ENCODE measurements around the gene GALNT3.

GALNT3 gene

GRCh38 chr2:165746501-165746900 lies 47.5 kb downstream of the GALNT3 start:
- DNase-seq (ENCODE audit: low read depth in 1 of 2, low spot score in 1 of 2) = no peak

- no peak for DNase-seq (ENCODE audit: low read depth in 1 of 2, low spot score in 1 of 2)
Measured at GRCh38 chr2:165745916-165746315, 48.1 kb downstream of the GALNT3 start.

- DNase-seq (ENCODE audit: low read depth in 1 of 2, low spot score in 1 of 2) = no peak
Measured at GRCh38 chr2:165743442-165743841, 50.6 kb downstream of the GALNT3 start.

- no peak for DNase-seq (ENCODE audit: low read depth in 1 of 2, low spot score in 1 of 2)
Measured at GRCh38 chr2:165725421-165725820, 68.6 kb downstream of the GALNT3 start.

- no peak for DNase-seq (ENCODE audit: low read depth in 1 of 2, low spot score in 1 of 2)
Measured at GRCh38 chr2:165720511-165720910, 73.5 kb downstream of the GALNT3 start.

- DNase-seq (ENCODE audit: low read depth in 1 of 2, low spot score in 1 of 2) = no peak
Measured at GRCh38 chr2:165718610-165719210, 75.3 kb downstream of the GALNT3 start.

GRCh38 chr2:165716091-165716490 lies 78.0 kb downstream of the GALNT3 start:
- DNase-seq (ENCODE audit: low read depth in 1 of 2, low spot score in 1 of 2) = no peak

- no peak for DNase-seq (ENCODE audit: low read depth in 1 of 2, low spot score in 1 of 2)
Measured at GRCh38 chr2:165706960-165707487, 87.0 kb downstream of the GALNT3 start.

GRCh38 chr2:165701147-165701546 lies 92.9 kb downstream of the GALNT3 start:
- no peak for DNase-seq (ENCODE audit: low read depth in 1 of 2, low spot score in 1 of 2)

- DNase-seq (ENCODE audit: low read depth in 1 of 2, low spot score in 1 of 2) = no peak
Measured at GRCh38 chr2:165700531-165700930, 93.5 kb downstream of the GALNT3 start.

- DNase-seq (ENCODE audit: low read depth in 1 of 2, low spot score in 1 of 2) = no peak
Measured at GRCh38 chr2:165699946-165700345, 94.1 kb downstream of the GALNT3 start.

GRCh38 chr2:165698444-165698884 lies 95.6 kb downstream of the GALNT3 start:
- no peak for DNase-seq (ENCODE audit: low read depth in 1 of 2, low spot score in 1 of 2)

- DNase-seq (ENCODE audit: low read depth in 1 of 2, low spot score in 1 of 2) = no peak
Measured at GRCh38 chr2:165697748-165698443, 96.2 kb downstream of the GALNT3 start.
